Measurements from ENCODE around the gene NCAM1.

DNA sequence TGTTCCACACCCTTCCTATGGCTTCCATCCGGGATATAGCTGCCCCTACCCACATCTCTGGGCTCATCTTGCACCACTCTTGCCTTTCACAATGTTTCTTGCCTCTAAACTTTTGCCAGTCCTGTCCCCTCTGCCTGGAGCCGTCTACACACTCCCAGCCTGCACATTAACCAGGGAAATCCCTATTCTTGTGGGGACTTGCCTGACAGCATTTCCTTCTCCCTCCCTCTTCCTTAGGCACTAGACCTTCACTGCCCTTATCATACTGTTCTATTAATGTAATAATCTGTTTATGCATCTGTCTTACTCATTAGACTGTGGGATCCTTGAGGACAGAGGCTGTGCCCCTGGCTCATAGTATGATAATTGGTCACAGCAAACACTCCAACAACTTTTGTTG is 347.4 kb downstream of the NCAM1 start:
- TF ChIP-seq POLR2A (IDR thresholded peaks at IDR 0.05; ENCODE audit: low read length) (no peak), GATA1 (IDR thresholded peaks at IDR 0.05; ENCODE audit: low read depth, low read length) (no peak)
